SK-N-SH (cell line): ENCODE results near the gene GNG13. TPM values are rescaled to one million over a fixed set of nuclear protein-coding genes. Genes with fewer than 3 reads are reported as not detected.

Experiments used
- CTCF ChIA-PET: fragments of 300-600, 350-600 bp; formaldehyde crosslinking; extraction: SDS; loops from one replicate; lab custom pipeline; 2021; lab: Yijun Ruan, JAX
- POLR2A ChIA-PET: fragments of 350-600 bp; sonication (Branson Sonifier 250); formaldehyde crosslinking; extraction: SDS; loops from one replicate; lab custom pipeline; 2020; ENCODE audit warnings: antibody characterized with exemption, inconsistent platforms; lab: Yijun Ruan, JAX
- DNase-seq: peaks from one replicate; pipeline ENCODE4 v3.0.0; 2012
- H2AFZ ChIP-seq: fragments of 200-600 bp; sonication (generic); 2 replicates; pipeline ENCODE4 v1.8.1; 2016; ENCODE audit warnings: antibody characterized with exemption, mild to moderate bottlenecking, low read depth
- H3F3A ChIP-seq: fragments of 200-600 bp; sonication (generic); replicated peaks from 2 replicates; pipeline ENCODE3; 2016; ENCODE audit warnings: antibody characterized with exemption, mild to moderate bottlenecking; ENCODE audit not compliant: insufficient read depth
- H3K27ac ChIP-seq, 2 experiments: fragments of 200-500 bp in 1 of 2; fragments of 200-600 bp in 1 of 2; sonication (Bioruptor generic) in 1 of 2; sonication (generic), shearing (Covaris generic) in 1 of 2; 2 replicates each; pipeline versions ENCODE4 v1.5.1 to v1.6.1; 2014 to 2016; ENCODE audit warnings: low read depth in 2 of 2, inconsistent platforms in 1 of 2, low read length in 1 of 2, mild to moderate bottlenecking in 1 of 2, mixed read lengths in 1 of 2
- H3K27me3 ChIP-seq: fragments of 200-600 bp; sonication (generic), shearing (Covaris generic); 2 replicates; pipeline ENCODE4 v1.6.1; 2016; ENCODE audit warnings: mixed run types; ENCODE audit not compliant: insufficient read depth
- H3K36me3 ChIP-seq, 2 experiments: fragments of 200-500 bp in 1 of 2; fragments of 200-600 bp in 1 of 2; sonication (Bioruptor generic) in 1 of 2; sonication (generic) in 1 of 2; replicated peaks in 1 of 2; 2 replicates each; pipeline versions ENCODE3 to v1.5.1; 2014 to 2016; ENCODE audit warnings: low read length in 1 of 2, mild to moderate bottlenecking in 1 of 2; ENCODE audit not compliant: insufficient read depth in 2 of 2, control insufficient read depth in 1 of 2
- H3K4me1 ChIP-seq, 2 experiments: fragments of 200-500 bp in 1 of 2; fragments of 200-600 bp in 1 of 2; sonication (Bioruptor generic) in 1 of 2; sonication (generic), shearing (Covaris generic) in 1 of 2; 2 replicates each; pipeline versions ENCODE4 v1.5.1 to v1.6.1; 2014 to 2016; ENCODE audit warnings: low read depth in 1 of 2, low read length in 1 of 2, mixed run types in 1 of 2; ENCODE audit not compliant: insufficient read depth in 2 of 2, control insufficient read depth in 1 of 2
- H3K4me2 ChIP-seq: fragments of 200-600 bp; sonication (generic), shearing (Covaris generic); 2 replicates; pipeline ENCODE4 v1.6.1; 2017; ENCODE audit warnings: mixed run types
- H3K4me3 ChIP-seq, 2 experiments: fragments of 200-500 bp in 1 of 2; fragments of 200-600 bp in 1 of 2; sonication (Bioruptor generic) in 1 of 2; sonication (generic), shearing (Covaris generic) in 1 of 2; 2 replicates each; pipeline versions ENCODE4 v1.5.1 to v1.8.1; 2014 to 2016; ENCODE audit warnings: low read depth in 2 of 2, inconsistent platforms in 1 of 2, low read length in 1 of 2, mild to moderate bottlenecking in 1 of 2, mixed read lengths in 1 of 2, moderate library complexity in 1 of 2
- H3K79me2 ChIP-seq: fragments of 200-600 bp; sonication (generic); 2 replicates; pipeline ENCODE4 v1.8.1; 2017; ENCODE audit warnings: mild to moderate bottlenecking; ENCODE audit not compliant: insufficient read depth
- H3K9ac ChIP-seq: fragments of 200-600 bp; sonication (generic); 2 replicates; pipeline ENCODE4 v1.6.1; 2017; ENCODE audit warnings: mixed run types
- H3K9me2 ChIP-seq: fragments of 200-600 bp; sonication (generic); 2 replicates; pipeline ENCODE4 v1.6.1; 2017; ENCODE audit warnings: mixed run types
- H3K9me3 ChIP-seq: fragments of 200-600 bp; sonication (generic); 2 replicates; pipeline ENCODE4 v1.6.1; 2017; ENCODE audit warnings: mixed run types, mild to moderate bottlenecking, moderate library complexity
- H4K20me1 ChIP-seq: fragments of 200-600 bp; sonication (generic); 2 replicates; pipeline ENCODE4 v1.6.1; 2017; ENCODE audit warnings: mild to moderate bottlenecking, mixed run types; ENCODE audit not compliant: insufficient read depth
- ELF1 ChIP-seq: IDR thresholded peaks from 2 replicates; pipeline ENCODE4 v1.4.0; 2012
- EZH2phosphoT487 ChIP-seq: fragments of 200-600 bp; sonication (generic); IDR thresholded peaks from 2 replicates; pipeline ENCODE4 v1.6.1; 2017; ENCODE audit warnings: low read depth, mixed run types, mild to moderate bottlenecking, antibody characterized with exemption, moderate library complexity, borderline replicate concordance
- FOSL2 ChIP-seq: IDR thresholded peaks from 2 replicates; pipeline ENCODE4 v1.4.0; 2012; ENCODE audit warnings: low read depth, mild to moderate bottlenecking, moderate library complexity, borderline replicate concordance
- JUND ChIP-seq: IDR thresholded peaks from 2 replicates; pipeline ENCODE4 v1.4.0; 2012
- MXI1 ChIP-seq: IDR thresholded peaks from 2 replicates; pipeline ENCODE4 v1.6.1; 2012; ENCODE audit warnings: mild to moderate bottlenecking, low read depth, low read length, improper control_type of control experiment
- RCOR1 ChIP-seq: fragments of 150-350 bp; IDR thresholded peaks from 2 replicates; pipeline ENCODE4 v1.6.1; 2017; ENCODE audit warnings: antibody characterized with exemption, low read length
- RXRA ChIP-seq: IDR thresholded peaks from 2 replicates; pipeline ENCODE4 v1.4.0; 2012; ENCODE audit warnings: low read depth, mild to moderate bottlenecking, borderline replicate concordance
- SMC3 ChIP-seq: IDR thresholded peaks from 2 replicates; pipeline ENCODE4 v1.6.1; 2012; ENCODE audit warnings: low read depth, low read length, improper control_type of control experiment
- TAF1 ChIP-seq: IDR thresholded peaks from 2 replicates; pipeline ENCODE4 v1.6.1; 2012; ENCODE audit warnings: low read depth, mild to moderate bottlenecking, low read length, moderate library complexity, borderline replicate concordance
- YY1 ChIP-seq: IDR thresholded peaks from 2 replicates; pipeline ENCODE4 v1.4.0; 2012; ENCODE audit warnings: low read depth, mild to moderate bottlenecking
- WGBS: methylation state at CpG from one replicate; pipeline ENCODE4 v1.1.6; 2017; ENCODE audit warnings: low lambda C conversion rate; 5-methylcytosine and 5-hydroxymethylcytosine counted together
- polyA plus RNA-seq, 3 experiments: library from polyadenylated mRNA; depleted of rRNA; stranded (reverse); fragments of >200 nt; gene quantifications; 2 replicates each; pipeline ENCODE4 v1.2.3, GENCODE V29; 2012
- TF ChIP-seq, protein P1 (sequence below): IDR thresholded peaks from 2 replicates; pipeline ENCODE4 v1.4.0; 2012; ENCODE audit warnings: low read depth, borderline replicate concordance
- TF ChIP-seq, protein P2 (sequence below): fragments of 150-350 bp; IDR thresholded peaks from 2 replicates; pipeline ENCODE4 v1.6.1; 2016; ENCODE audit warnings: mild to moderate bottlenecking, low read depth, low read length
- TF ChIP-seq, protein P3 (sequence below): fragments of 200-600 bp; sonication (generic); IDR thresholded peaks from 2 replicates; pipeline ENCODE4 v1.6.1; 2017; ENCODE audit warnings: antibody characterized with exemption, mild to moderate bottlenecking, moderate library complexity
- TF ChIP-seq, protein P4 (sequence below): IDR thresholded peaks from 2 replicates; pipeline ENCODE4 v1.4.0; 2012; ENCODE audit warnings: low read depth
- TF ChIP-seq, protein P5 (sequence below): IDR thresholded peaks from 2 replicates; pipeline ENCODE4; 2012

GNG13 gene
- polyA plus RNA-seq, 1 of the 3 experiments (the other 2 are of a cell fraction): not detected

DNA sequence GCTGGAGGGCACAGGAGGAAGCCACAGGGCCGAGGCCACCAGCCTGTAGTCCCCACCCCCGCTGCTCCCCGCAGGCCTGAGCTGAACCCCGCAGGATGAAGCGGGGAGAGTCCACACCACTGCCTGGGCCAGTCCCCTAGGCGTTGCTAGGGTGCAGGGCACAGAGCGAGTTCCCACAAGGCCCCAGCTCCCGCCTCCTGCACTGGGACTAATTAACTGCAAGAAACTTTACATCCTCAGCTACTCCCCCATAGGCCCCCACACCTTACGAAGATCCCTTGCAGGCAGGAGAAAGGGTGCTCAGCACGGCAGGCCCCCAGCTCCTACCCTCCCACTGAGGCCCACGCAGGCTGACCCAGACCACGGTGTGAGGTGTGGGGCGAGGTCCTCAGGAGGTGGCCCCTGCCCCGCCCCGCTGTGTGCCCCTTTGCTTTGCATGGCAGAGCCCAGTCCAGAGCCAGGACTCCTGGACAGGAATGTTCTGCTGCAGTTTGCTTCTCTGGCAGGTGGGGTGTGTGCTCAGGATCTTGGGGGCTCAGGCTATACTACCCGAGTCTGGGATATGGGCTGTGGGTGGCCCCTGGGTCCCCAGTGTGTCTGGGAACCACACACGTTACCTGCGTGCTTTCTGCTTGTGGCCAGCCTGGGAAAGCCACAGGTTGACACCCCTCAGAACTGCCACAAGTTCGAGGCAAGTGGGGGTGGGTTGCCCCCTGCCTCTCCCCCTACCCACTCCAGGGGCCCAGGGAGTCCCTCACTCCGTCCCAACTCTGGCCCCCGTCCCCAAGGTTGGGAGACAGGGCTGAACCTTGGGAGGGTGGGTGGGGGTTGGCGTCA lies 1.2 kb downstream of the GNG13 start:
- Histone ChIP-seq H3F3A (no peaks in the 10 kb centered on the region), H3K9me2 (no peaks in the 10 kb centered on the region), H4K20me1 (no peaks in the 10 kb centered on the region), H3K4me3 (no peak overlapping the region), H3K27me3 (peaks cover 24% of the 10 kb centered on the region; the same call in 1 of the 2 replicates), H3K4me2 (no peak overlapping the region), H3K79me2 (no peaks in the 10 kb centered on the region), H2AFZ (no peak overlapping the region), H3K27ac (no peak overlapping the region), H3K9ac (no peak overlapping the region), H3K9me3 (no peaks in the 10 kb centered on the region), H3K36me3 (no peaks in the 10 kb centered on the region), H3K4me1 (peaks cover 0 to 6% of the 10 kb centered on the region in 2 experiments; a peak in 1 of 4 replicates)
- TF ChIP-seq MXI1 (no peak), FOSL2 (no peak), YY1 (no peak), SMC3 (no peak), JUND (no peak), RCOR1 (no peak), ELF1 (no peak), EZH2phosphoT487 (no peak), TAF1 (no peak), RXRA (no peak)
- TF ChIP-seq, protein P1, sequence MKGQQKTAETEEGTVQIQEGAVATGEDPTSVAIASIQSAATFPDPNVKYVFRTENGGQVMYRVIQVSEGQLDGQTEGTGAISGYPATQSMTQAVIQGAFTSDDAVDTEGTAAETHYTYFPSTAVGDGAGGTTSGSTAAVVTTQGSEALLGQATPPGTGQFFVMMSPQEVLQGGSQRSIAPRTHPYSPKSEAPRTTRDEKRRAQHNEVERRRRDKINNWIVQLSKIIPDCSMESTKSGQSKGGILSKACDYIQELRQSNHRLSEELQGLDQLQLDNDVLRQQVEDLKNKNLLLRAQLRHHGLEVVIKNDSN: no peak
- TF ChIP-seq, protein P2, sequence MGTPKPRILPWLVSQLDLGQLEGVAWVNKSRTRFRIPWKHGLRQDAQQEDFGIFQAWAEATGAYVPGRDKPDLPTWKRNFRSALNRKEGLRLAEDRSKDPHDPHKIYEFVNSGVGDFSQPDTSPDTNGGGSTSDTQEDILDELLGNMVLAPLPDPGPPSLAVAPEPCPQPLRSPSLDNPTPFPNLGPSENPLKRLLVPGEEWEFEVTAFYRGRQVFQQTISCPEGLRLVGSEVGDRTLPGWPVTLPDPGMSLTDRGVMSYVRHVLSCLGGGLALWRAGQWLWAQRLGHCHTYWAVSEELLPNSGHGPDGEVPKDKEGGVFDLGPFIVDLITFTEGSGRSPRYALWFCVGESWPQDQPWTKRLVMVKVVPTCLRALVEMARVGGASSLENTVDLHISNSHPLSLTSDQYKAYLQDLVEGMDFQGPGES: no peak
- TF ChIP-seq, protein P3, sequence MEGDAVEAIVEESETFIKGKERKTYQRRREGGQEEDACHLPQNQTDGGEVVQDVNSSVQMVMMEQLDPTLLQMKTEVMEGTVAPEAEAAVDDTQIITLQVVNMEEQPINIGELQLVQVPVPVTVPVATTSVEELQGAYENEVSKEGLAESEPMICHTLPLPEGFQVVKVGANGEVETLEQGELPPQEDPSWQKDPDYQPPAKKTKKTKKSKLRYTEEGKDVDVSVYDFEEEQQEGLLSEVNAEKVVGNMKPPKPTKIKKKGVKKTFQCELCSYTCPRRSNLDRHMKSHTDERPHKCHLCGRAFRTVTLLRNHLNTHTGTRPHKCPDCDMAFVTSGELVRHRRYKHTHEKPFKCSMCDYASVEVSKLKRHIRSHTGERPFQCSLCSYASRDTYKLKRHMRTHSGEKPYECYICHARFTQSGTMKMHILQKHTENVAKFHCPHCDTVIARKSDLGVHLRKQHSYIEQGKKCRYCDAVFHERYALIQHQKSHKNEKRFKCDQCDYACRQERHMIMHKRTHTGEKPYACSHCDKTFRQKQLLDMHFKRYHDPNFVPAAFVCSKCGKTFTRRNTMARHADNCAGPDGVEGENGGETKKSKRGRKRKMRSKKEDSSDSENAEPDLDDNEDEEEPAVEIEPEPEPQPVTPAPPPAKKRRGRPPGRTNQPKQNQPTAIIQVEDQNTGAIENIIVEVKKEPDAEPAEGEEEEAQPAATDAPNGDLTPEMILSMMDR: no peak
- TF ChIP-seq, protein P4, sequence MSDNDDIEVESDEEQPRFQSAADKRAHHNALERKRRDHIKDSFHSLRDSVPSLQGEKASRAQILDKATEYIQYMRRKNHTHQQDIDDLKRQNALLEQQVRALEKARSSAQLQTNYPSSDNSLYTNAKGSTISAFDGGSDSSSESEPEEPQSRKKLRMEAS: no peak
- TF ChIP-seq, protein P5, sequence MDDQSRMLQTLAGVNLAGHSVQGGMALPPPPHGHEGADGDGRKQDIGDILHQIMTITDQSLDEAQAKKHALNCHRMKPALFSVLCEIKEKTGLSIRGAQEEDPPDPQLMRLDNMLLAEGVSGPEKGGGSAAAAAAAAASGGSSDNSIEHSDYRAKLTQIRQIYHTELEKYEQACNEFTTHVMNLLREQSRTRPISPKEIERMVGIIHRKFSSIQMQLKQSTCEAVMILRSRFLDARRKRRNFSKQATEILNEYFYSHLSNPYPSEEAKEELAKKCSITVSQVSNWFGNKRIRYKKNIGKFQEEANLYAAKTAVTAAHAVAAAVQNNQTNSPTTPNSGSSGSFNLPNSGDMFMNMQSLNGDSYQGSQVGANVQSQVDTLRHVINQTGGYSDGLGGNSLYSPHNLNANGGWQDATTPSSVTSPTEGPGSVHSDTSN: no peak
- WGBS: 33% methylated on average over 3 of the region's 22 CpGs
- ChIA-PET CTCF (interaction anchor here (0.9 to 1.1 kb wide), 2 partner anchors 14 to 255 kb away, joined by 3 to 4 read pairs; no protein-coding TSS in a partner anchor), POLR2A (interaction anchor here (1.1 kb wide), 1 partner anchor 11 kb away, joined by 3 read pairs; the partner anchor contains the start of gene CHTF18)
- no peak for DNase-seq
